Neuronal stem cell (in vitro differentiated cells): ENCODE results near the gene SEMA7A. TPM values are rescaled to one million over a fixed set of nuclear protein-coding genes. Genes with fewer than 3 reads are reported as not detected.
A peak's percentile ranks its signal among the peaks of the same experiment; 100 is the strongest.
"Not testable (repeated sequence)": the region's sequence is repeated elsewhere in the genome, so short reads cannot be mapped to it uniquely, and the experiment has no call there.

Experiments used
- DNase-seq: peaks from one replicate; pipeline ENCODE4 v3.0.0-alpha.2; 2013; ENCODE audit warnings: low spot score
- H2AFZ ChIP-seq: one replicate; pipeline ENCODE4 v1.6.1; 2013; ENCODE audit warnings: mild to moderate bottlenecking, low read length, inconsistent platforms
- H2AK5ac ChIP-seq: 2 replicates; pipeline ENCODE4 v1.6.1; 2013; ENCODE audit warnings: low read depth, mild to moderate bottlenecking, inconsistent platforms, low read length, moderate library complexity, mixed read lengths
- H2BK120ac ChIP-seq: 2 replicates; pipeline ENCODE4 v1.6.1; 2013; ENCODE audit warnings: low read depth, mild to moderate bottlenecking, inconsistent platforms, low read length, moderate library complexity, mixed read lengths
- H2BK12ac ChIP-seq: one replicate; pipeline ENCODE4 v1.6.1; 2013; ENCODE audit warnings: low read length, inconsistent platforms
- H2BK15ac ChIP-seq: 2 replicates; pipeline ENCODE4 v1.6.1; 2013; ENCODE audit warnings: mild to moderate bottlenecking, low read length, inconsistent platforms, mixed read lengths
- H2BK5ac ChIP-seq: one replicate; pipeline ENCODE4 v1.6.1; 2013; ENCODE audit warnings: inconsistent platforms, mild to moderate bottlenecking, low read length, moderate library complexity
- H3K14ac ChIP-seq: one replicate; pipeline ENCODE4 v1.6.1; 2013; ENCODE audit warnings: low read length, inconsistent platforms
- H3K18ac ChIP-seq: 2 replicates; pipeline ENCODE4 v1.6.1; 2013; ENCODE audit warnings: low read length, inconsistent platforms
- H3K23ac ChIP-seq: 2 replicates; pipeline ENCODE4 v1.6.1; 2013; ENCODE audit warnings: low read depth, mild to moderate bottlenecking, mixed read lengths, low read length, inconsistent platforms; ENCODE audit not compliant: poor library complexity
- H3K27ac ChIP-seq: replicated peaks from 3 replicates; pipeline ENCODE4 v1.5.1; 2013; ENCODE audit warnings: low read length, inconsistent platforms
- H3K27me3 ChIP-seq, 3 experiments: 2 replicates each; pipeline ENCODE4 v1.6.1; 2013; ENCODE audit warnings: low read length in 3 of 3, mild to moderate bottlenecking in 2 of 3, inconsistent platforms in 1 of 3, low read depth in 1 of 3, mixed read lengths in 1 of 3, moderate library complexity in 1 of 3; ENCODE audit not compliant: control insufficient read depth in 3 of 3, insufficient read depth in 3 of 3
- H3K36me3 ChIP-seq, 2 donors: replicated peaks in 1 of 2; 2 replicates each; pipeline ENCODE4 v1.6.1; 2013; ENCODE audit warnings: low read length in 2 of 2; ENCODE audit not compliant: control insufficient read depth in 2 of 2, insufficient read depth in 2 of 2
- H3K4ac ChIP-seq: 2 replicates; pipeline ENCODE4 v1.6.1; 2013; ENCODE audit warnings: inconsistent platforms, mild to moderate bottlenecking, low read length, moderate library complexity
- H3K4me1 ChIP-seq, 2 donors: 1 replicate in 1 of 2; 2 replicates in 1 of 2; pipeline ENCODE4 v1.6.1; 2013; ENCODE audit warnings: low read length in 2 of 2, low read depth in 1 of 2; ENCODE audit not compliant: control insufficient read depth in 2 of 2, insufficient read depth in 1 of 2
- H3K4me2 ChIP-seq: one replicate; pipeline ENCODE4 v1.6.1; 2013; ENCODE audit warnings: mild to moderate bottlenecking, low read length, inconsistent platforms; ENCODE audit not compliant: insufficient read depth, poor library complexity, severe bottlenecking
- H3K4me3 ChIP-seq, 2 donors: 2 replicates each; pipeline ENCODE4 v1.5.1; 2013; ENCODE audit warnings: low read length in 2 of 2, mild to moderate bottlenecking in 2 of 2, inconsistent platforms in 1 of 2, moderate library complexity in 1 of 2
- H3K79me1 ChIP-seq: one replicate; pipeline ENCODE4 v1.6.1; 2013; ENCODE audit warnings: low read depth, mild to moderate bottlenecking, inconsistent platforms, low read length, moderate library complexity
- H3K9ac ChIP-seq: one replicate; pipeline ENCODE4 v1.6.1; 2013; ENCODE audit warnings: mild to moderate bottlenecking, low read depth, low read length, inconsistent platforms; ENCODE audit not compliant: poor library complexity
- H3K9me3 ChIP-seq, 2 donors: replicated peaks in 1 of 2; 2 replicates each; pipeline versions ENCODE3 to v1.6.1; 2013; ENCODE audit warnings: low read length in 2 of 2, mild to moderate bottlenecking in 2 of 2, inconsistent platforms in 1 of 2, low read depth in 1 of 2, mixed read lengths in 1 of 2, moderate library complexity in 1 of 2; ENCODE audit not compliant: control insufficient read depth in 2 of 2, insufficient read depth in 1 of 2
- H4K8ac ChIP-seq: one replicate; pipeline ENCODE4 v1.6.1; 2013; ENCODE audit warnings: low read depth, mild to moderate bottlenecking, inconsistent platforms, low read length, moderate library complexity
- H4K91ac ChIP-seq: one replicate; pipeline ENCODE4 v1.6.1; 2013; ENCODE audit warnings: low read length, low read depth, mild to moderate bottlenecking, inconsistent platforms; ENCODE audit not compliant: poor library complexity
- WGBS, 2 donors: extraction: QIAGEN DNeasy Blood & Tissue Kit; methylation state at CpG; one replicate each; pipeline ENCODE4 v1.1.7; 2013; ENCODE audit warnings: missing lambda C conversion rate in 2 of 2, mixed read lengths in 1 of 2; ENCODE audit not compliant: insufficient read length in 2 of 2, insufficient replicate concordance in 1 of 2; ENCODE audit errors: extremely low coverage in 2 of 2; 5-methylcytosine and 5-hydroxymethylcytosine counted together
- polyA plus RNA-seq, 2 experiments: library from polyadenylated mRNA; stranded (reverse); fragments of 200-250 nt; gene quantifications; one replicate each; pipeline ENCODE4 v1.2.3, GENCODE V29; 2013

The SEMA7A gene, protein sequence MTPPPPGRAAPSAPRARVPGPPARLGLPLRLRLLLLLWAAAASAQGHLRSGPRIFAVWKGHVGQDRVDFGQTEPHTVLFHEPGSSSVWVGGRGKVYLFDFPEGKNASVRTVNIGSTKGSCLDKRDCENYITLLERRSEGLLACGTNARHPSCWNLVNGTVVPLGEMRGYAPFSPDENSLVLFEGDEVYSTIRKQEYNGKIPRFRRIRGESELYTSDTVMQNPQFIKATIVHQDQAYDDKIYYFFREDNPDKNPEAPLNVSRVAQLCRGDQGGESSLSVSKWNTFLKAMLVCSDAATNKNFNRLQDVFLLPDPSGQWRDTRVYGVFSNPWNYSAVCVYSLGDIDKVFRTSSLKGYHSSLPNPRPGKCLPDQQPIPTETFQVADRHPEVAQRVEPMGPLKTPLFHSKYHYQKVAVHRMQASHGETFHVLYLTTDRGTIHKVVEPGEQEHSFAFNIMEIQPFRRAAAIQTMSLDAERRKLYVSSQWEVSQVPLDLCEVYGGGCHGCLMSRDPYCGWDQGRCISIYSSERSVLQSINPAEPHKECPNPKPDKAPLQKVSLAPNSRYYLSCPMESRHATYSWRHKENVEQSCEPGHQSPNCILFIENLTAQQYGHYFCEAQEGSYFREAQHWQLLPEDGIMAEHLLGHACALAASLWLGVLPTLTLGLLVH
- 10.3 TPM for polyA plus RNA-seq (2013, experiment 1 of 2)
- 10.3 TPM for polyA plus RNA-seq (2013, experiment 2 of 2)

DNA sequence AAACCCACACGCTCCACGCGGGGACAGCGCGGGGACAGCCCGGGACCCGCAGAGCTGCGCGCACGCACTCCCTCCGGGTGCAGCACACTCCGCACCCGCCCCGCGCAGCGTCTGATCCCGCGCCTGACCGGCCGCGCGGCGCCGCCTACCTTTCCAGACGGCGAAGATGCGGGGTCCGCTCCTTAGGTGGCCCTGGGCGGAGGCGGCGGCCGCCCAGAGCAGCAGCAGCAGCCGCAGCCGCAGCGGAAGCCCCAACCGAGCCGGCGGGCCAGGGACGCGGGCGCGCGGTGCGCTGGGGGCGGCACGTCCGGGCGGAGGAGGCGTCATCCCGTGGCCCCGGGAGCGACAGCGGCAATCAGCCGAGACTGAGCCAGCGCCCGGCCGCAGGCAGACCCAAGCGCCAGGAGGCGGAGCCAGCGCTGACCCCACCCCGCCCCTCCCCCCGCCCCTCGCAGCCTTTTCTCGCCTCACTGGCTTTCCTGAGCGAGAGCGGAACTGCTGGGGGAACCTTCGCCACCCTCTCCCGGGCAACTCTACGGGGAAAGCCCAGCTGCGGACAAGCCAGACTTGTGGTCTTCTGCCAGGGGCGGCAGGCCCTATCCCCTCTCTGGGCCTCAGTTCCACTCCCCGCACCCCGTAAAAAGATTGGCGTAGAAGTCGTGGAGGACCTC lies at the start of gene SEMA7A:
Gene SEMA7A, minus strand, starts transcription at position 367 of the 671 bp plus-strand sequence. Its CDS starts 40 bp downstream, at position 327.
- peak within 1 kb of the TSS; percentile 93 for H3K4me2 ChIP-seq
- DNase-seq: peak; percentile 80
- no peaks in the 10 kb centered on the region for H3K36me3 ChIP-seq
- no peak within 1 kb of the TSS for H3K14ac ChIP-seq
- H3K27ac ChIP-seq: peak within 1 kb of the TSS; percentile 43
- H3K27me3 ChIP-seq: peaks cover 0 to 36% (median 11%) of the 10 kb centered on the region in 3 experiments
- H2BK12ac ChIP-seq: no peak within 1 kb of the TSS
- no peak within 1 kb of the TSS for H4K8ac ChIP-seq
- H2AFZ ChIP-seq: peak within 1 kb of the TSS; percentile 94
- no peak within 1 kb of the TSS for H2BK120ac ChIP-seq
- H3K4me1 ChIP-seq: peaks cover 16 to 18% of the 10 kb centered on the region in 2 donors
- H3K4me3 ChIP-seq: peak within 1 kb of the TSS; percentile 75 to 97
- peaks cover 9% of the 10 kb centered on the region for H3K79me1 ChIP-seq
- H3K23ac ChIP-seq: peak within 1 kb of the TSS; percentile 92
- WGBS, 2 donors: no CpG with 5 or more reads among the region's 75 CpGs
- no peak within 1 kb of the TSS for H2BK5ac ChIP-seq
- no peak within 1 kb of the TSS for H3K4ac ChIP-seq
- H3K18ac ChIP-seq: peak within 1 kb of the TSS; percentile 97
- no peaks in the 10 kb centered on the region for H3K9me3 ChIP-seq
- peak within 1 kb of the TSS; percentile 90 for H3K9ac ChIP-seq
- no peak within 1 kb of the TSS for H4K91ac ChIP-seq
- peak within 1 kb of the TSS; percentile 26 for H2BK15ac ChIP-seq
- peak within 1 kb of the TSS; percentile 73 for H2AK5ac ChIP-seq

- H4K8ac ChIP-seq: no peak overlapping the region
- no peak overlapping the region for H2BK15ac ChIP-seq
- no peaks in the 10 kb centered on the region for H3K9me3 ChIP-seq
- H3K9ac ChIP-seq: no peak overlapping the region
- H2AK5ac ChIP-seq: no peak overlapping the region
- no CpG with 5 or more reads among the region's 3 CpGs for WGBS, 2 donors
- no peak overlapping the region for H3K4me2 ChIP-seq
- no peak overlapping the region for H3K4ac ChIP-seq
- no peak overlapping the region for H2AFZ ChIP-seq
- H3K36me3 ChIP-seq: peaks cover 0 to 12% of the 10 kb centered on the region in 2 donors
- H3K14ac ChIP-seq: no peak overlapping the region
- H2BK120ac ChIP-seq: no peak overlapping the region
- H3K79me1 ChIP-seq: no peaks in the 10 kb centered on the region
- no peak overlapping the region for H4K91ac ChIP-seq
- no peak overlapping the region for H3K4me3 ChIP-seq
- no peak for DNase-seq
- H2BK12ac ChIP-seq: no peak overlapping the region
- H2BK5ac ChIP-seq: no peak overlapping the region
- H3K27me3 ChIP-seq: no peaks in the 10 kb centered on the region
- no peak overlapping the region for H3K23ac ChIP-seq
- H3K4me1 ChIP-seq: no peaks in the 10 kb centered on the region
- no peak overlapping the region for H3K18ac ChIP-seq
- no peak overlapping the region for H3K27ac ChIP-seq
Measured at GRCh38 chr15:74482661-74483060, 48.9 kb upstream of the SEMA7A start.

GRCh38 chr15:74480364-74480763 lies 46.6 kb upstream of the SEMA7A start:
- H3K36me3 ChIP-seq: peaks cover 0 to 12% of the 10 kb centered on the region in 2 donors
- not testable (repeated sequence) for H3K79me1 ChIP-seq, H4K91ac ChIP-seq, H2AK5ac ChIP-seq, DNase-seq, H3K4me3 ChIP-seq, H3K9me3 ChIP-seq, H2BK15ac ChIP-seq, H3K14ac ChIP-seq, H4K8ac ChIP-seq, H3K4me1 ChIP-seq, H3K27me3 ChIP-seq, H2BK12ac ChIP-seq, H3K23ac ChIP-seq, H3K4ac ChIP-seq, H3K4me2 ChIP-seq, H3K27ac ChIP-seq, H3K9ac ChIP-seq, H2AFZ ChIP-seq, H2BK5ac ChIP-seq, H3K18ac ChIP-seq, H2BK120ac ChIP-seq
- no CpG with 5 or more reads among the region's 27 CpGs for WGBS, 2 donors
